ENCODE results near the gene NMT1.

Gene NMT1

GRCh38 chr17:45112559-45113423 is 51.7 kb downstream of the NMT1 start:
- Histone ChIP-seq H3K9me3 (no peaks in the 10 kb centered on the region), H3K27me3 (no peaks in the 10 kb centered on the region), H3K4me3 (ENCODE audit: low read depth, low read length) (no peak overlapping the region), H3K4me1 (no peaks in the 10 kb centered on the region; the same call in 1 of the 2 replicates), H3K36me3 (peaks cover 13% of the 10 kb centered on the region)
- no peak for TF ChIP-seq CTCF (IDR thresholded peaks at IDR 0.05; ENCODE audit: low read depth, low read length)
- no peak for DNase-seq

DNA sequence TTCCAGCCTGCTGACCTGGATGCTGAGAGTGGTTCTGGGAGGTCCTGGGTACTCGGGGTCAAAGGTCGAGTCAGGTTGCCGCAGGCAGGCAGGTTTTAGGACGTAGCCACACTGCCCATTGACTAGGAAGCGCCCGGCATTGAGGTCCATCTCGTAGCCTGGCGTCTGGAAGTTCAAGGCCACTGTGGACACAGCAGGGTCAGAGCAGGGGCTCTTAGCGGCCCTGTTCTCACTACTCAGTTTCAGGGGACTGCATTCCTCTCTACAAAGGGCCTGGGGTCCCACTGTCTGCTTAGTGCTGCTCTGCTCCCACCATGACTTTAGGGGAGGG is 52.3 kb downstream of the NMT1 start:
- Histone ChIP-seq H3K4me1 (no peaks in the 10 kb centered on the region; the same call in 1 of the 2 replicates), H3K4me3 (ENCODE audit: low read depth, low read length) (no peak overlapping the region), H3K36me3 (peaks cover 12% of the 10 kb centered on the region), H3K27me3 (no peaks in the 10 kb centered on the region), H3K9me3 (no peaks in the 10 kb centered on the region)
- DNase-seq: no peak
- no peak for TF ChIP-seq CTCF (IDR thresholded peaks at IDR 0.05; ENCODE audit: low read depth, low read length)

DNA sequence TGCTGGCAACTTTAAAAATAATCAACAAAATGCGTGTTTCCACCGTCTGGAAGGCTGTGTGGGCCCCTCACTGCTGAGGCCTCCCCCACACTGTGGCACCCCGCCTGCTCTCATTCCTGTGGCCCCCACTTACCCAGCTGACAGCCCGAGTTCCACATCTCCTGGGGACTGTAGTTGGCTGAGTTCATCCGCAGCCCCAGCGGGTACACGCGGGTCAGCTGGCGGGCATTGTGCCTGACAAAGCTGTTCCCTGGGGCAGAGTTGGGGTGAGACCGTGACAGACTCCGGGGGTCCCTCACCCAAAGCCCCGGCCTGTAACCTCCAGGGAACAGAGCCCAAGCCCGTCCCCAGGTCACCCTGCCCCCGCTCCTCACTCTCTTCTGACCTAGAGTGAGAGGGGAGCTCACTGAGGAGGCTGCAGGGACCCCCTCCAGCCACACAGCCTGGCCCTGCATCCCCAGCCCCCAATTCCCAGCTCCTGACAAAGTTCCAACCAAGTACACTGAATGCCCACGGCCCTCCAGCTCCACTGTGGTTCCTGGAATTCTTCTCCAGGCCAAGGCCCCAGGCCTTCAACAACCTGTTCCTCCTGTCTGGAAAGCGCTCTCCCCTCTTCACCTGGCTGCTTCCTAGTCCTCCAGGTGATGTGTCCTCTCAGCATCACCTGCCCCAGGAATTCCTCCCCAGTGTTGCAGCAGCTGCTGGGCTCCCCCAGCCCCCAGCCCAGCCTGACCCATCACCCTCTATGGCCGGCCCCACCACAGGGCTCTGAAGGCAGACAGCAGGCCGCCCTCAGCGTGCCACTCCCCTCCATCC is 53.2 kb downstream of the NMT1 start:
- no peak for DNase-seq
- no peak for TF ChIP-seq CTCF (IDR thresholded peaks at IDR 0.05; ENCODE audit: low read depth, low read length)
- no peak overlapping the region for H3K4me3 ChIP-seq (ENCODE audit: low read depth, low read length)
- H3K36me3 ChIP-seq: peaks cover 3% of the 10 kb centered on the region
- no peaks in the 10 kb centered on the region; the same call in 1 of the 2 replicates for H3K4me1 ChIP-seq
- no peaks in the 10 kb centered on the region for H3K9me3 ChIP-seq
- H3K27me3 ChIP-seq: no peaks in the 10 kb centered on the region

- DNase-seq: no peak
- H3K4me1 ChIP-seq: no peaks in the 10 kb centered on the region; the same call in 1 of the 2 replicates
- H3K36me3 ChIP-seq: no peaks in the 10 kb centered on the region
- TF ChIP-seq CTCF (IDR thresholded peaks at IDR 0.05; ENCODE audit: low read depth, low read length): no peak
- H3K27me3 ChIP-seq: no peaks in the 10 kb centered on the region
- no peaks in the 10 kb centered on the region for H3K9me3 ChIP-seq
- no peak overlapping the region for H3K4me3 ChIP-seq (ENCODE audit: low read depth, low read length)
These were observed 54.0 kb downstream of the NMT1 start for GRCh38 chr17:45115015-45115625.

DNA sequence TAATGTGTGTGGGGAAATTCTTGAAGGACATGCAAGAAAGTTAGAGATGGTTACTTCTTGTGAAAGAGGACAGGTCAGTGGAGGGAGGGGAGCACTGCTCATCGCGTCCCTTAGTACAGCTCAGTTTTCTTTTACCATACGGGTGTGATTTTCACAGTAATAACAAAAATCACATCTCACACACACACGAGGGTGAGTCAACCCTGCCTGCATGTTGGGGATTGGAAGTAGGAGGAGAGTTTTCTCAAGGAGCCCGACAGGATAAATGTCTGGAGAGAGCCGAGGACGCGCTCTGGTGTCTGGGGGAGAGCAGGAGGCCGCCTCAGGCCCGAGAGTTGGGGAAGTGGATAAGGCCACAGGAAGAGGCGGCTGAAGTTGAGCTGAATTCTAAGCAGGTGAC is 54.8 kb downstream of the NMT1 start:
- no peaks in the 10 kb centered on the region; the same call in 1 of the 2 replicates for H3K4me1 ChIP-seq
- no peak for DNase-seq
- no peaks in the 10 kb centered on the region for H3K36me3 ChIP-seq
- H3K9me3 ChIP-seq: no peaks in the 10 kb centered on the region
- no peaks in the 10 kb centered on the region for H3K27me3 ChIP-seq
- H3K4me3 ChIP-seq (ENCODE audit: low read depth, low read length): no peak overlapping the region
- TF ChIP-seq CTCF (IDR thresholded peaks at IDR 0.05; ENCODE audit: low read depth, low read length): no peak

Measured in BE2C (cell line).